T-helper 1 cell treated with Interleukin-12 subunit alpha and Interleukin-12 subunit beta and Interleukin-4 antibody, amounts not matched to agents 30 ng/mL and 1 ng/mL, for 36 hours (primary cell): ENCODE measurements around the gene UVSSA. TPM values are rescaled to one million over a fixed set of nuclear protein-coding genes. Genes with fewer than 3 reads are reported as not detected.
"Not testable (repeated sequence)": the region's sequence is repeated elsewhere in the genome, so short reads cannot be mapped to it uniquely, and the experiment has no call there.

Experiments used
- intact Hi-C: fragments of 100-400 bp; cut with micrococcal nuclease; formaldehyde crosslinking; loops from one replicate; pipeline ENCODE4 v1.15.1; 2024
- total RNA-seq: library from RNA; stranded (reverse); gene quantifications from 2 replicates; pipeline ENCODE4 v1.2.3, GENCODE V29; 2022

The UVSSA gene
- total RNA-seq, 1 donor from 2014 or later: 25.4 TPM

- intact Hi-C loops: no loop called here
Observed at GRCh38 chr4:1416948-1417260, 69.9 kb downstream of the UVSSA start.

DNA sequence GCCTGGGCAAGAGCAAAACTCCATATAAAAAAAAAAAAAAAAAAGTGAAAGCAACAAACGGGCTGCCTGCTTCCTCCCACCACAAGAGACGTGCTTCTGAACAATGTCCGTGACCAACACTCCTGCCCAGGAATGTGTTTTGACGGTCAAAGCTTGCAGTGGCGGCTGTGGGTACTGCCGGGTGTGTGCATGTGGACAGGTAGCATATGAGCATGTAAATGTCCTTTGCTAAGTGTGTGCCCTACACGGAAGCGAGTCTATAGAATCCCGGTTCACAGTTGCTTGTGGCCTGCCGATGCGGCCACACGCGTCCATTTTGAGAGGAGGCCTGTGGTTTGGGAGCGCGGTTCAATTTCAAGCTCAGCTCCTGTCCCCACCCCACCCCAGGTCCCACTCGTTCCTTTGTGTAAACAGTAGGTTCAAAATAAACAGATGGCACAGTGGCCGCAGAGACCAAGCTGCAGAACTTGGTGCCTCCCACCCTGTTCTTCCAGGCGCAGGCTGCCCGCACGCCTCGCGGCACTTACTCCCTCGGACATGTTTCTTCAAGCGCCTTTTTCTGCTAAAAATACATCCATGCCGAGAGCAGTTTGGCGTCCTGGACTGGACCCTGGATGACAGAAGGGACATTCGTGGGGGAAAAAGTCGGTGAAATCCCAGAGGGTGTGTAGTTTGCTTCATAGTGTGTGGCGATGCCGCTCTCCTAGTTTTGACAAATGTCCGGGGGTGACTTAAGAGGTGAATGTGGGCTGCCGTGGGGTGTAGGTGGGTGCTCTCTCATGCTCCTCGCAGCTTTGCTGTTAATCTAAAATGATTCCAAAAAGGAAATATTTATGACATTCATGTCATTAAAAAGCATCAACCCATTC, 70.7 kb downstream of the UVSSA start:
- intact Hi-C loops: no loop called here

- intact Hi-C loops: no loop called here
Observed at GRCh38 chr4:1418494-1419285, 71.7 kb downstream of the UVSSA start.

- intact Hi-C loops: no loop called here
Observed at GRCh38 chr4:1419708-1420107, 72.7 kb downstream of the UVSSA start.

GRCh38 chr4:1421657-1422056, 74.6 kb downstream of the UVSSA start:
- intact Hi-C loops: no loop called here

DNA sequence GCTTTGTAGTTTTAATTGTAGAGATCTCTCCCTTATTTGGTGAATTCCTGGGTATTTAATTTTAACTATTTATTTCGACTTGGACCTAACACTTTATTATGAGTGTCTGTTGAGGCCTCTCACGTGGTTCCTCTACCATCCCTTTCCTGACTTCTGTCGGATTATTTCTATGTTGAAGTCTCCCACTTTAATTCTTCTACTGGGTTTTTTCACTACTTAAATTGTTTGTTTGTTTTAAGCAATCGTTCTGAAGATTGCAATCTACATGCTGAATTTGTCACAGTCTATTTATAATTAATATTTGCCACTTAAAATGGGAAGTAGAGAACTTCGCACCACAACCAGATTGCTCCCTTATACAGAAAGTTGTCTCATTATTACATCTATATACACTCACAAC, 80.0 kb downstream of the UVSSA start:
- intact Hi-C loops: no loop called here

DNA sequence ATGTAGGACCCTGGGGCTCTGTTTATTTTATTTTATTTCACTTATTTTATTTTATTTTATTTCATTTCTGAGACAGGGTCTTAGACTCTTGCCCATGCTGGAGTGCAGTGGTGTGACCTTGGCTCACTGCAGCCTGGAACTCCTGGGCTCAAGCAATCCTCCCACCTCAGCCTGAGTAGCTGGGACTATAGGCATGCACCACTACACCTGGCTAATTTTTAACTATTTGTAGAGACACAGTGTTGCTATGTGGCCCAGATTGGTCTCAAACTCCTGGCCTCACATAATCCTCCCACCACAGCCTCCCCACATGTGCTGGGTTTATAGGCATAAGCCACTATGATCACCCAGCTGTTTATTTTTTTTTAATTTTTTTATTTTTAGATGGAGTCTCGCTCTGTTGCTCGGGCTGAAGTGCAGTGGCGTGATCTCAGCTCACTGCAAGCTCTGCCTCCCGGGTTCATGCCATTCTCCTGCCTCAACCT, 96.7 kb downstream of the UVSSA start:
- intact Hi-C loops: not testable (repeated sequence)

Other genes with a start within 250 kb of the UVSSA start
- 2.1 and 2.6 TPM in 2 replicates for gene RNF212, start 233.6 kb upstream of the UVSSA start, total RNA-seq
- gene SPON2, start 174.6 kb upstream of the UVSSA start, total RNA-seq: 14.0 and 16.5 TPM in 2 replicates
- 216 and 225 TPM in 2 replicates for gene CTBP1, start 98.1 kb upstream of the UVSSA start, total RNA-seq
- 73.4 and 73.9 TPM in 2 replicates for gene MAEA, start 57.3 kb upstream of the UVSSA start, total RNA-seq
- gene NKX1-1, start 59.2 kb downstream of the UVSSA start, total RNA-seq: not detected in 2 replicates